ENCODE measurements around the gene GRB10.

DNA sequence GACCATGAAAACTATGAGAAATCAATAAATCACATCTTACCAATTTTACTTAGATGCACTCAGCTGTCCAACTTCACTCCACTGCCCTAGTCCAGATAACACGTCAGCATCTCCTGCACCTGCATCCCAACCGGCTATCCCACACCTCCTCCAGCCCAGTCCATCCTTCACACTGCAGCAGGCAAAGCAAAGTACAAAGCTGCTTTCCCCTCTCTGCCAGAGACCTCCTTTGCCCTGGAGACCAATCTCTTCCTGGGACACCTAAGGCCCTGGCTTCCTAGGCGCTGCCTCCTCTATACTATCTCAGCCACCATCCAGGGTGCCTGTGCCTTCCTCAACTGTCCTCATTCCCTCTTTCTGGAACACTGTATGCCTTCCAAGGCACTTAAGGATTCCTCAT is 127.2 kb downstream of the GRB10 start:
- TF ChIP-seq, protein P1, sequence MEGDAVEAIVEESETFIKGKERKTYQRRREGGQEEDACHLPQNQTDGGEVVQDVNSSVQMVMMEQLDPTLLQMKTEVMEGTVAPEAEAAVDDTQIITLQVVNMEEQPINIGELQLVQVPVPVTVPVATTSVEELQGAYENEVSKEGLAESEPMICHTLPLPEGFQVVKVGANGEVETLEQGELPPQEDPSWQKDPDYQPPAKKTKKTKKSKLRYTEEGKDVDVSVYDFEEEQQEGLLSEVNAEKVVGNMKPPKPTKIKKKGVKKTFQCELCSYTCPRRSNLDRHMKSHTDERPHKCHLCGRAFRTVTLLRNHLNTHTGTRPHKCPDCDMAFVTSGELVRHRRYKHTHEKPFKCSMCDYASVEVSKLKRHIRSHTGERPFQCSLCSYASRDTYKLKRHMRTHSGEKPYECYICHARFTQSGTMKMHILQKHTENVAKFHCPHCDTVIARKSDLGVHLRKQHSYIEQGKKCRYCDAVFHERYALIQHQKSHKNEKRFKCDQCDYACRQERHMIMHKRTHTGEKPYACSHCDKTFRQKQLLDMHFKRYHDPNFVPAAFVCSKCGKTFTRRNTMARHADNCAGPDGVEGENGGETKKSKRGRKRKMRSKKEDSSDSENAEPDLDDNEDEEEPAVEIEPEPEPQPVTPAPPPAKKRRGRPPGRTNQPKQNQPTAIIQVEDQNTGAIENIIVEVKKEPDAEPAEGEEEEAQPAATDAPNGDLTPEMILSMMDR (IDR thresholded peaks at IDR 0.05) = no peak
- no peak for TF ChIP-seq POLR2A (IDR thresholded peaks at IDR 0.05)

All from ovary (tissue), 3 donors.